ENCODE measurements around the gene FUT8.

DNA sequence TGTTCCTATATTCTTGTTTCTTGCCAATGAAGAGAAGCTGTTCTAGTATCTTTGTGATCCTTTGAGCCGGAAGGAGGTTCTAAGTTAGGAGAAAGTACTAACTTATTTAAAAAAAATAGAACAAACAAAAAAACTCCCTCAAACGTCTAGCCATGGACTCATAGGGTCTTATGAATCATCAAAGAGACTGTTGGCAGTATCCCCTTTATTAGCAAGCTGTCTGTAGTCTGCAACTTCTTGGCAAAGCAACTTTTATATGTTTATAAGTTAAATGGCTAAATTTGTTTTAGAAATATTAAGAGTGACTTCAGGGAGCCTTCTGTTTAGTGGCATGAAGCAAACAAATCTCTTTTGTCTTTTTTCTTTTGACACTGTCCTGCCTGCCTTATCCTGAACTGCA, 291.9 kb downstream of the FUT8 start:
- TF ChIP-seq, protein P1, sequence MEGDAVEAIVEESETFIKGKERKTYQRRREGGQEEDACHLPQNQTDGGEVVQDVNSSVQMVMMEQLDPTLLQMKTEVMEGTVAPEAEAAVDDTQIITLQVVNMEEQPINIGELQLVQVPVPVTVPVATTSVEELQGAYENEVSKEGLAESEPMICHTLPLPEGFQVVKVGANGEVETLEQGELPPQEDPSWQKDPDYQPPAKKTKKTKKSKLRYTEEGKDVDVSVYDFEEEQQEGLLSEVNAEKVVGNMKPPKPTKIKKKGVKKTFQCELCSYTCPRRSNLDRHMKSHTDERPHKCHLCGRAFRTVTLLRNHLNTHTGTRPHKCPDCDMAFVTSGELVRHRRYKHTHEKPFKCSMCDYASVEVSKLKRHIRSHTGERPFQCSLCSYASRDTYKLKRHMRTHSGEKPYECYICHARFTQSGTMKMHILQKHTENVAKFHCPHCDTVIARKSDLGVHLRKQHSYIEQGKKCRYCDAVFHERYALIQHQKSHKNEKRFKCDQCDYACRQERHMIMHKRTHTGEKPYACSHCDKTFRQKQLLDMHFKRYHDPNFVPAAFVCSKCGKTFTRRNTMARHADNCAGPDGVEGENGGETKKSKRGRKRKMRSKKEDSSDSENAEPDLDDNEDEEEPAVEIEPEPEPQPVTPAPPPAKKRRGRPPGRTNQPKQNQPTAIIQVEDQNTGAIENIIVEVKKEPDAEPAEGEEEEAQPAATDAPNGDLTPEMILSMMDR (IDR thresholded peaks at IDR 0.05) = no peak
- no peak for TF ChIP-seq EZH2phosphoT487 (IDR thresholded peaks at IDR 0.05)

Data from neural progenitor cell (in vitro differentiated cells).